Stimulated activated CD8-positive, alpha-beta memory T cell treated with anti-CD3 and anti-CD28 coated beads, Interleukin-12 subunit alpha, Interleukin-12 subunit beta, amount 100 ng/mL, for 24 hours (primary cell): ENCODE measurements around the gene ABHD2.
"Not testable (repeated sequence)": the region's sequence is repeated elsewhere in the genome, so short reads cannot be mapped to it uniquely, and the experiment has no call there.

Experiments
- DNase-seq: peaks from one replicate; pipeline ENCODE4 v3.0.0-alpha.2; 2020; ENCODE audit errors: extremely low read depth

Gene ABHD2

GRCh38 chr15:89227425-89227824 is 139.2 kb downstream of the ABHD2 start:
- no peak for DNase-seq

GRCh38 chr15:89230277-89230676 is 142.0 kb downstream of the ABHD2 start:
- DNase-seq = no peak

- no peak for DNase-seq
Measured at GRCh38 chr15:89231832-89232231, 143.6 kb downstream of the ABHD2 start.

GRCh38 chr15:89239883-89240810 is 151.9 kb downstream of the ABHD2 start:
- DNase-seq = not testable (repeated sequence)

GRCh38 chr15:89243046-89243690 is 154.9 kb downstream of the ABHD2 start:
- DNase-seq = no peak

- DNase-seq = peak; percentile 93
Measured at GRCh38 chr15:89243691-89244573, 155.7 kb downstream of the ABHD2 start, which contains the start of gene FANCI. Gene FANCI, plus strand, starts transcription at chr15:89243979. Its CDS starts 3,669 bp downstream, at chr15:89247648.

GRCh38 chr15:89244574-89244903 is 156.3 kb downstream of the ABHD2 start:
- no peak for DNase-seq

- DNase-seq = no peak
Measured at GRCh38 chr15:89247446-89247845, 159.2 kb downstream of the ABHD2 start.

GRCh38 chr15:89248584-89248983 is 160.3 kb downstream of the ABHD2 start:
- DNase-seq = no peak

- DNase-seq = not testable (repeated sequence)
Measured at GRCh38 chr15:89250142-89250541, 161.9 kb downstream of the ABHD2 start.
